CD4-positive, alpha-beta memory T cell (primary cell): ENCODE measurements around the gene SORCS3. TPM values are rescaled to one million over a fixed set of nuclear protein-coding genes. Genes with fewer than 3 reads are reported as not detected.

ENCODE experiments used
- CTCF ChIA-PET: fragments of 350-600 bp; sonication (Branson Sonifier 250); formaldehyde crosslinking; loops from one replicate; lab custom pipeline; 2021; ENCODE audit warnings: inconsistent platforms; ENCODE audit not compliant: partially characterized antibody; lab: Charles Lee
- POLR2A ChIA-PET: fragments of 350-600 bp; sonication (Branson Sonifier 250); formaldehyde crosslinking; loops from one replicate; lab custom pipeline; 2021; ENCODE audit not compliant: partially characterized antibody; lab: Charles Lee
- DNase-seq, 5 donors: peaks; one replicate each; pipeline versions ENCODE4 v3.0.0 to v3.0.0-alpha.2; 2020 to 2022; ENCODE audit warnings: mixed read lengths in 1 of 5
- H3K27ac ChIP-seq: one replicate; pipeline ENCODE4 v1.7.0; 2013; ENCODE audit warnings: low read depth, low read length
- H3K27me3 ChIP-seq: 2 replicates; pipeline ENCODE4 v1.7.0; 2013; ENCODE audit warnings: mild to moderate bottlenecking, low read length, moderate library complexity; ENCODE audit not compliant: insufficient read depth
- H3K36me3 ChIP-seq: 2 replicates; pipeline ENCODE4 v1.7.0; 2013; ENCODE audit warnings: mild to moderate bottlenecking, low read length, moderate library complexity; ENCODE audit not compliant: insufficient read depth
- H3K4me1 ChIP-seq: 2 replicates; pipeline ENCODE4 v1.7.0; 2013; ENCODE audit warnings: mild to moderate bottlenecking, low read length, moderate library complexity; ENCODE audit not compliant: insufficient read depth
- H3K4me3 ChIP-seq, 2 donors: one replicate each; pipeline ENCODE4 v1.7.0; 2013; ENCODE audit warnings: low read length in 2 of 2, mild to moderate bottlenecking in 1 of 2
- H3K9me3 ChIP-seq, 2 donors: one replicate each; pipeline ENCODE4 v1.7.0; 2013; ENCODE audit warnings: low read length in 2 of 2, control low read depth in 1 of 2; ENCODE audit not compliant: control insufficient read depth in 1 of 2
- H3K27ac Mint-ChIP-seq, 7 donors: one replicate each; pipeline ENCODE4 v1.8.0; 2020 to 2021; ENCODE audit warnings: mixed read lengths in 7 of 7, mild to moderate bottlenecking in 6 of 7, inconsistent platforms in 3 of 7, moderate library complexity in 3 of 7
- H3K27me3 Mint-ChIP-seq, 2 donors: one replicate each; pipeline ENCODE4 v1.8.0; 2020 to 2021; ENCODE audit warnings: mixed read lengths in 2 of 2
- H3K36me3 Mint-ChIP-seq, 2 donors: one replicate each; pipeline ENCODE4 v1.8.0; 2020 to 2021; ENCODE audit warnings: mixed read lengths in 2 of 2, inconsistent platforms in 1 of 2, mild to moderate bottlenecking in 1 of 2
- H3K4me1 Mint-ChIP-seq, 4 donors: one replicate each; pipeline ENCODE4 v1.8.0; 2020 to 2021; ENCODE audit warnings: mixed read lengths in 4 of 4, mild to moderate bottlenecking in 1 of 4
- H3K4me3 Mint-ChIP-seq, 8 donors: one replicate each; pipeline ENCODE4 v1.8.0; 2020 to 2021; ENCODE audit warnings: mixed read lengths in 8 of 8, mild to moderate bottlenecking in 7 of 8, moderate library complexity in 6 of 8, inconsistent platforms in 3 of 8
- H3K9me3 Mint-ChIP-seq, 8 donors: one replicate each; pipeline ENCODE4 v1.8.0; 2020 to 2021; ENCODE audit warnings: mixed read lengths in 8 of 8, mild to moderate bottlenecking in 5 of 8, inconsistent platforms in 3 of 8, moderate library complexity in 1 of 8
- intact Hi-C: fragments of 100-400 bp; cut with micrococcal nuclease; formaldehyde crosslinking; loops from one replicate; pipeline ENCODE4 v1.15.1; 2023
- polyA plus RNA-seq, 2 donors: library from polyadenylated mRNA; unstranded; fragments of 300-500 nt; fragmentation: Illumina TruSeq; gene quantifications; one replicate each; pipeline ENCODE4 v1.2.3, GENCODE V29; 2021
- total RNA-seq, 2 experiments: library from RNA; stranded (reverse); gene quantifications; one replicate each; pipeline ENCODE4 v1.2.3, GENCODE V29; 2021

The SORCS3 gene
- total and polyA plus RNA-seq, 4 experiments from 2014 or later, result 0.06 to 0.21 TPM; not detected in 2

- no peaks in the 10 kb centered on the region for H3K27me3 Mint-ChIP-seq
- intact Hi-C loops, result no loop called here
- no peak overlapping the region for H3K4me3 Mint-ChIP-seq
- no peaks in the 10 kb centered on the region for H3K4me1 ChIP-seq
- no peaks in the 10 kb centered on the region for H3K27me3 ChIP-seq
- no peaks in the 10 kb centered on the region for H3K4me1 Mint-ChIP-seq
- ChIA-PET POLR2A (no interaction called here), CTCF (no interaction called here)
- no peak for DNase-seq
- no peaks in the 10 kb centered on the region for H3K36me3 Mint-ChIP-seq
- no peaks in the 10 kb centered on the region for H3K9me3 ChIP-seq
- no peaks in the 10 kb centered on the region for H3K36me3 ChIP-seq
- no peak overlapping the region for H3K27ac Mint-ChIP-seq
- H3K27ac ChIP-seq, result no peak overlapping the region
- H3K9me3 Mint-ChIP-seq, result peaks cover 0 to 3% (median 0%) of the 10 kb centered on the region in 8 donors
- no peak overlapping the region for H3K4me3 ChIP-seq
Measured at GRCh38 chr10:105187243-105187642, 546.2 kb downstream of the SORCS3 start.

- no peaks in the 10 kb centered on the region for H3K27me3 Mint-ChIP-seq
- POLR2A ChIA-PET, result no interaction called here
- H3K27ac Mint-ChIP-seq, result no peak overlapping the region
- DNase-seq, result no peak
- Histone ChIP-seq H3K9me3 (no peaks in the 10 kb centered on the region), H3K36me3 (no peaks in the 10 kb centered on the region), H3K27me3 (no peaks in the 10 kb centered on the region), H3K4me3 (no peak overlapping the region), H3K27ac (no peak overlapping the region), H3K4me1 (no peaks in the 10 kb centered on the region)
- H3K9me3 Mint-ChIP-seq, result peaks cover 0 to 3% (median 0%) of the 10 kb centered on the region in 8 donors
- intact Hi-C loops, result no loop called here
- H3K4me3 Mint-ChIP-seq, result no peak overlapping the region
- H3K4me1 Mint-ChIP-seq, result no peaks in the 10 kb centered on the region
- CTCF ChIA-PET, result no interaction called here
- no peaks in the 10 kb centered on the region for H3K36me3 Mint-ChIP-seq
Measured at GRCh38 chr10:105188737-105189462, 547.8 kb downstream of the SORCS3 start.

- no peaks in the 10 kb centered on the region for H3K4me1 Mint-ChIP-seq
- Histone ChIP-seq H3K27ac (no peak overlapping the region), H3K4me1 (no peaks in the 10 kb centered on the region), H3K27me3 (no peaks in the 10 kb centered on the region), H3K9me3 (no peaks in the 10 kb centered on the region), H3K36me3 (no peaks in the 10 kb centered on the region), H3K4me3 (no peak overlapping the region)
- intact Hi-C loops, result no loop called here
- H3K27me3 Mint-ChIP-seq, result no peaks in the 10 kb centered on the region
- H3K36me3 Mint-ChIP-seq, result no peaks in the 10 kb centered on the region
- ChIA-PET POLR2A (no interaction called here), CTCF (no interaction called here)
- no peak overlapping the region for H3K4me3 Mint-ChIP-seq
- no peak for DNase-seq
- no peak overlapping the region for H3K27ac Mint-ChIP-seq
- H3K9me3 Mint-ChIP-seq, result peaks cover 0 to 3% (median 0%) of the 10 kb centered on the region in 8 donors
Measured at GRCh38 chr10:105189463-105189800, 548.3 kb downstream of the SORCS3 start.

GRCh38 chr10:105192146-105192545 is 551.1 kb downstream of the SORCS3 start:
- DNase-seq, result no peak
- intact Hi-C loops, result no loop called here
- POLR2A ChIA-PET, result no interaction called here
- CTCF ChIA-PET, result no interaction called here
- no peaks in the 10 kb centered on the region for H3K4me1 Mint-ChIP-seq
- no peak overlapping the region for H3K27ac Mint-ChIP-seq
- Histone ChIP-seq H3K4me1 (no peaks in the 10 kb centered on the region), H3K27me3 (no peaks in the 10 kb centered on the region), H3K36me3 (no peaks in the 10 kb centered on the region), H3K27ac (no peak overlapping the region), H3K4me3 (no peak overlapping the region), H3K9me3 (no peaks in the 10 kb centered on the region)
- H3K4me3 Mint-ChIP-seq, result no peak overlapping the region
- H3K9me3 Mint-ChIP-seq, result peaks cover 0 to 6% (median under 1%) of the 10 kb centered on the region in 8 donors
- no peaks in the 10 kb centered on the region for H3K27me3 Mint-ChIP-seq
- H3K36me3 Mint-ChIP-seq, result no peaks in the 10 kb centered on the region

GRCh38 chr10:105192861-105193260 is 551.8 kb downstream of the SORCS3 start:
- H3K27me3 Mint-ChIP-seq, result no peaks in the 10 kb centered on the region
- CTCF ChIA-PET, result no interaction called here

GRCh38 chr10:105195831-105196230 is 554.7 kb downstream of the SORCS3 start:
- H3K27ac ChIP-seq, result no peak overlapping the region
- ChIA-PET POLR2A (no interaction called here), CTCF (no interaction called here)
- no peaks in the 10 kb centered on the region for H3K9me3 ChIP-seq
- Mint-ChIP-seq H3K9me3 (peaks cover 0 to 6% (median under 1%) of the 10 kb centered on the region in 8 donors), H3K36me3 (no peaks in the 10 kb centered on the region), H3K27me3 (no peaks in the 10 kb centered on the region), H3K4me1 (no peaks in the 10 kb centered on the region), H3K27ac (no peak overlapping the region), H3K4me3 (no peak overlapping the region)
- H3K27me3 ChIP-seq, result no peaks in the 10 kb centered on the region
- DNase-seq, result no peak
- H3K4me1 ChIP-seq, result no peaks in the 10 kb centered on the region
- H3K36me3 ChIP-seq, result no peaks in the 10 kb centered on the region
- intact Hi-C loops, result no loop called here
- no peak overlapping the region for H3K4me3 ChIP-seq

More at GRCh38 chr10:105192861-105193260, 551.8 kb downstream of the SORCS3 start:
- no peak overlapping the region for H3K4me3 Mint-ChIP-seq
- Histone ChIP-seq H3K36me3 (no peaks in the 10 kb centered on the region), H3K27ac (no peak overlapping the region), H3K4me3 (no peak overlapping the region), H3K4me1 (no peaks in the 10 kb centered on the region), H3K27me3 (no peaks in the 10 kb centered on the region), H3K9me3 (no peaks in the 10 kb centered on the region)
- no peaks in the 10 kb centered on the region for H3K4me1 Mint-ChIP-seq
- intact Hi-C loops, result no loop called here
- no peaks in the 10 kb centered on the region for H3K36me3 Mint-ChIP-seq
- POLR2A ChIA-PET, result no interaction called here
- H3K9me3 Mint-ChIP-seq, result peaks cover 0 to 6% (median under 1%) of the 10 kb centered on the region in 8 donors
- no peak overlapping the region for H3K27ac Mint-ChIP-seq
- DNase-seq, result no peak

GRCh38 chr10:105197598-105198364 is 556.7 kb downstream of the SORCS3 start:
- no peaks in the 10 kb centered on the region for H3K27me3 Mint-ChIP-seq
- no peaks in the 10 kb centered on the region for H3K4me1 ChIP-seq
- POLR2A ChIA-PET, result no interaction called here
- CTCF ChIA-PET, result no interaction called here
- no peak overlapping the region for H3K4me3 ChIP-seq
- peaks cover 0 to 7% (median under 1%) of the 10 kb centered on the region in 8 donors for H3K9me3 Mint-ChIP-seq
- no peaks in the 10 kb centered on the region for H3K27me3 ChIP-seq
- no peaks in the 10 kb centered on the region for H3K36me3 ChIP-seq
- intact Hi-C loops, result no loop called here
- no peak overlapping the region for H3K27ac ChIP-seq
- H3K36me3 Mint-ChIP-seq, result no peaks in the 10 kb centered on the region
- H3K4me1 Mint-ChIP-seq, result no peaks in the 10 kb centered on the region
- H3K9me3 ChIP-seq, result no peaks in the 10 kb centered on the region
- no peak overlapping the region for H3K4me3 Mint-ChIP-seq
- DNase-seq, result no peak
- no peak overlapping the region for H3K27ac Mint-ChIP-seq
